SK-N-SH (cell line): Measurements from ENCODE around the gene SYT5. TPM values are rescaled to one million over a fixed set of nuclear protein-coding genes. Genes with fewer than 3 reads are reported as not detected.
A peak's percentile ranks its signal among the peaks of the same experiment; 100 is the strongest.

ENCODE experiments used
- CTCF ChIA-PET: fragments of 300-600, 350-600 bp; formaldehyde crosslinking; extraction: SDS; loops from one replicate; lab custom pipeline; 2021; lab: Yijun Ruan, JAX
- POLR2A ChIA-PET: fragments of 350-600 bp; sonication (Branson Sonifier 250); formaldehyde crosslinking; extraction: SDS; loops from one replicate; lab custom pipeline; 2020; ENCODE audit warnings: antibody characterized with exemption, inconsistent platforms; lab: Yijun Ruan, JAX
- DNase-seq: peaks from one replicate; pipeline ENCODE4 v3.0.0; 2012
- H2AFZ ChIP-seq: fragments of 200-600 bp; sonication (generic); 2 replicates; pipeline ENCODE4 v1.8.1; 2016; ENCODE audit warnings: antibody characterized with exemption, mild to moderate bottlenecking, low read depth
- H3F3A ChIP-seq: fragments of 200-600 bp; sonication (generic); replicated peaks from 2 replicates; pipeline ENCODE3; 2016; ENCODE audit warnings: antibody characterized with exemption, mild to moderate bottlenecking; ENCODE audit not compliant: insufficient read depth
- H3K27ac ChIP-seq, 2 experiments: fragments of 200-500 bp in 1 of 2; fragments of 200-600 bp in 1 of 2; sonication (Bioruptor generic) in 1 of 2; sonication (generic), shearing (Covaris generic) in 1 of 2; 2 replicates each; pipeline versions ENCODE4 v1.5.1 to v1.6.1; 2014 to 2016; ENCODE audit warnings: low read depth in 2 of 2, inconsistent platforms in 1 of 2, low read length in 1 of 2, mild to moderate bottlenecking in 1 of 2, mixed read lengths in 1 of 2
- H3K27me3 ChIP-seq: fragments of 200-600 bp; sonication (generic), shearing (Covaris generic); 2 replicates; pipeline ENCODE4 v1.6.1; 2016; ENCODE audit warnings: mixed run types; ENCODE audit not compliant: insufficient read depth
- H3K36me3 ChIP-seq, 2 experiments: fragments of 200-500 bp in 1 of 2; fragments of 200-600 bp in 1 of 2; sonication (Bioruptor generic) in 1 of 2; sonication (generic) in 1 of 2; replicated peaks in 1 of 2; 2 replicates each; pipeline versions ENCODE3 to v1.5.1; 2014 to 2016; ENCODE audit warnings: low read length in 1 of 2, mild to moderate bottlenecking in 1 of 2; ENCODE audit not compliant: insufficient read depth in 2 of 2, control insufficient read depth in 1 of 2
- H3K4me1 ChIP-seq, 2 experiments: fragments of 200-500 bp in 1 of 2; fragments of 200-600 bp in 1 of 2; sonication (Bioruptor generic) in 1 of 2; sonication (generic), shearing (Covaris generic) in 1 of 2; 2 replicates each; pipeline versions ENCODE4 v1.5.1 to v1.6.1; 2014 to 2016; ENCODE audit warnings: low read depth in 1 of 2, low read length in 1 of 2, mixed run types in 1 of 2; ENCODE audit not compliant: insufficient read depth in 2 of 2, control insufficient read depth in 1 of 2
- H3K4me2 ChIP-seq: fragments of 200-600 bp; sonication (generic), shearing (Covaris generic); 2 replicates; pipeline ENCODE4 v1.6.1; 2017; ENCODE audit warnings: mixed run types
- H3K4me3 ChIP-seq, 2 experiments: fragments of 200-500 bp in 1 of 2; fragments of 200-600 bp in 1 of 2; sonication (Bioruptor generic) in 1 of 2; sonication (generic), shearing (Covaris generic) in 1 of 2; 2 replicates each; pipeline versions ENCODE4 v1.5.1 to v1.8.1; 2014 to 2016; ENCODE audit warnings: low read depth in 2 of 2, inconsistent platforms in 1 of 2, low read length in 1 of 2, mild to moderate bottlenecking in 1 of 2, mixed read lengths in 1 of 2, moderate library complexity in 1 of 2
- H3K79me2 ChIP-seq: fragments of 200-600 bp; sonication (generic); 2 replicates; pipeline ENCODE4 v1.8.1; 2017; ENCODE audit warnings: mild to moderate bottlenecking; ENCODE audit not compliant: insufficient read depth
- H3K9ac ChIP-seq: fragments of 200-600 bp; sonication (generic); 2 replicates; pipeline ENCODE4 v1.6.1; 2017; ENCODE audit warnings: mixed run types
- H3K9me2 ChIP-seq: fragments of 200-600 bp; sonication (generic); 2 replicates; pipeline ENCODE4 v1.6.1; 2017; ENCODE audit warnings: mixed run types
- H3K9me3 ChIP-seq: fragments of 200-600 bp; sonication (generic); 2 replicates; pipeline ENCODE4 v1.6.1; 2017; ENCODE audit warnings: mixed run types, mild to moderate bottlenecking, moderate library complexity
- H4K20me1 ChIP-seq: fragments of 200-600 bp; sonication (generic); 2 replicates; pipeline ENCODE4 v1.6.1; 2017; ENCODE audit warnings: mild to moderate bottlenecking, mixed run types; ENCODE audit not compliant: insufficient read depth
- ELF1 ChIP-seq: IDR thresholded peaks from 2 replicates; pipeline ENCODE4 v1.4.0; 2012
- GATA2 ChIP-seq: sonication (generic); formaldehyde crosslinking; IDR thresholded peaks from 2 replicates; pipeline ENCODE4 v1.5.0; 2020; ENCODE audit warnings: mild to moderate bottlenecking, missing genetic modification reagents
- IRF3 ChIP-seq: fragments of 150-350 bp; IDR thresholded peaks from 2 replicates; pipeline ENCODE4 v1.6.1; 2016; ENCODE audit warnings: mild to moderate bottlenecking, low read depth, low read length
- MAX ChIP-seq: IDR thresholded peaks from 2 replicates; pipeline ENCODE4 v1.4.0; 2012; ENCODE audit warnings: low read depth
- MXI1 ChIP-seq: IDR thresholded peaks from 2 replicates; pipeline ENCODE4 v1.6.1; 2012; ENCODE audit warnings: mild to moderate bottlenecking, low read depth, low read length, improper control_type of control experiment
- NFIC ChIP-seq: IDR thresholded peaks from 2 replicates; pipeline ENCODE4 v1.4.0; 2012; ENCODE audit warnings: borderline replicate concordance
- PBX3 ChIP-seq: IDR thresholded peaks from 2 replicates; pipeline ENCODE4; 2012
- RCOR1 ChIP-seq: fragments of 150-350 bp; IDR thresholded peaks from 2 replicates; pipeline ENCODE4 v1.6.1; 2017; ENCODE audit warnings: antibody characterized with exemption, low read length
- REST ChIP-seq: IDR thresholded peaks from 2 replicates; pipeline ENCODE4 v1.6.1; 2012; ENCODE audit warnings: mild to moderate bottlenecking, low read depth, low read length, moderate library complexity
- SIN3A ChIP-seq: IDR thresholded peaks from 2 replicates; pipeline ENCODE4 v1.6.1; 2012; ENCODE audit warnings: low read depth, mild to moderate bottlenecking, low read length, moderate library complexity, borderline replicate concordance
- USF1 ChIP-seq: IDR thresholded peaks from 2 replicates; pipeline ENCODE4 v1.4.0; 2012; ENCODE audit warnings: low read depth, borderline replicate concordance
- YY1 ChIP-seq: IDR thresholded peaks from 2 replicates; pipeline ENCODE4 v1.4.0; 2012; ENCODE audit warnings: low read depth, mild to moderate bottlenecking
- ZBTB33 ChIP-seq: IDR thresholded peaks from 2 replicates; pipeline ENCODE4 v1.4.0; 2012; ENCODE audit warnings: low read depth, borderline replicate concordance
- WGBS: methylation state at CpG from one replicate; pipeline ENCODE4 v1.1.6; 2017; ENCODE audit warnings: low lambda C conversion rate; 5-methylcytosine and 5-hydroxymethylcytosine counted together
- polyA plus RNA-seq, 3 experiments: library from polyadenylated mRNA; depleted of rRNA; stranded (reverse); fragments of >200 nt; gene quantifications; 2 replicates each; pipeline ENCODE4 v1.2.3, GENCODE V29; 2012

Gene SYT5
- 0.21 and 0.39 TPM in 2 replicates for polyA plus RNA-seq (2012; rRNA removed)
- 0.36 and 1.2 TPM in 2 replicates for polyA plus RNA-seq (2012; cell fraction: cytosol; rRNA removed)
- polyA plus RNA-seq (2012; cell fraction: nucleus; rRNA removed): 1.1 and 2.2 TPM in 2 replicates

- under 1% methylated on average over 28 of the region's 68 CpGs for WGBS
- TF ChIP-seq GATA2 (CRISPR knock-in tag) (peak; percentile 58), PBX3 (no peak), YY1 (no peak), USF1 (peak; percentile 78), SIN3A (peak; percentile 88), MAX (peak; percentile 95), REST (peak; percentile 99), IRF3 (no peak), MXI1 (peak; percentile 90), ZBTB33 (no peak), NFIC (no peak), ELF1 (no peak), RCOR1 (no peak)
- Histone ChIP-seq H3F3A (no peaks in the 10 kb centered on the region), H3K9ac (peak within 1 kb of the TSS; percentile 53; the same call in 1 of the 2 replicates), H3K9me3 (no peaks in the 10 kb centered on the region), H3K4me3 (peak within 1 kb of the TSS; percentile 54 to 56), H3K9me2 (no peaks in the 10 kb centered on the region), H3K27me3 (peaks cover 29% of the 10 kb centered on the region), H3K36me3 (no peaks in the 10 kb centered on the region), H2AFZ (0 out of 2 replicates have a peak within 1 kb of the TSS, but pooled peaks have one; percentile 57), H3K79me2 (no peaks in the 10 kb centered on the region), H3K27ac (peak within 1 kb of the TSS in 1 of 2 experiments; percentile 77; a peak in 1 of 4 replicates), H3K4me1 (peaks cover 0 to 6% of the 10 kb centered on the region in 2 experiments; a peak in 1 of 4 replicates), H3K4me2 (peak within 1 kb of the TSS; percentile 83), H4K20me1 (no peaks in the 10 kb centered on the region)
- DNase-seq: peak; percentile 86
- CTCF ChIA-PET: interaction anchor here (0.6 to 2.4 kb wide), 8 partner anchors 8 to 43 kb away, joined by 3 to 6 read pairs (median 4); partner anchors contain the start of gene DNAAF3
- POLR2A ChIA-PET: interaction anchor here (0.6 to 3.5 kb wide), 8 partner anchors 27 to 228 kb away, joined by 3 to 14 read pairs (median 4); partner anchors contain the start of genes BRSK1, PPP6R1, TMEM86B and UBE2S
Observed at GRCh38 chr19:55179606-55180484, at the start of gene SYT5. Gene SYT5 (minus strand): TSS chr19:55180289. CDS start chr19:55179041, 1,248 bp downstream.
